GM12801 (cell line): Measurements from ENCODE around the gene CTAGE1.

Experiments
- CTCF ChIP-seq: IDR thresholded peaks from one replicate; pipeline ENCODE4 v1.5.1; 2011; ENCODE audit warnings: control low read depth; ENCODE audit not compliant: insufficient read length; ENCODE audit errors: extremely low read depth

The CTAGE1 gene

GRCh38 chr18:22399949-22400348 is 17.8 kb downstream of the CTAGE1 start:
- TF ChIP-seq CTCF, result no peak

DNA sequence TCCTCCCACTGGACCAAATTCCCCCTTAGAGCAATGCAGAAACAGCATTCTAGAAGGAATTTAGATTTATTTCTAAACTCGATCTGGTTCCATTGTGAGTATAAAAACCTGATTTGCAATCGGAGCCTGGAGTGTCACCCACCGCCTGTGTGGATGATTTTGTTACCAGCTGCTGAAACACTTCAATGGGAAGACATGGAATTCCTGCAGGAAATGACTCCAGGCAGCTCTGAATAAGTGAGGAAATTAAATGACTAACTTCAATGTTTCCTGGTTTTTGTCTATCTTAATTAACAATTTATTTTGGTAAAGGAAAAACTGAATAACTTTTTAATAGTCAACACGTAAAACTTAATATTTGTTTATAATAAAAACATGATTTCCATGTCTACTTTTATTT is 19.3 kb downstream of the CTAGE1 start:
- no peak for TF ChIP-seq CTCF

DNA sequence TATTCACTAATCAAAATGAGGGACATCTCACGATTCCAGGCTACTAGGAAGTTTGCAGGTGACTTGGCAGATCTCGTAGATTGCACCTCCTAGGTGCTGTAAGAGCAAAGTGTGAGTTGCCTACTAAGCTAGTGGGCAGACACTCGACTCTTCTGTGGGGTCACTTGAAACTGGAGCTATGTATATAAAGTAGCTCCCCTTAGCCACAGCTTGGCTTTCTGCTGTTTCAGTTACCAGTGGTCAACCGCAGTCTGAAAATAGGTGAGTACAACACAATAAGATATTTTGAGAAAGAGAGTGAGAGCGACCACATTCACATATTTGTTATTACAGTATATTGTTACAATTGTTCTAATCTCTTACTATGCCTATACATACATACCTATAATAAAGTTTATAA is 23.3 kb downstream of the CTAGE1 start:
- TF ChIP-seq CTCF, result no peak

DNA sequence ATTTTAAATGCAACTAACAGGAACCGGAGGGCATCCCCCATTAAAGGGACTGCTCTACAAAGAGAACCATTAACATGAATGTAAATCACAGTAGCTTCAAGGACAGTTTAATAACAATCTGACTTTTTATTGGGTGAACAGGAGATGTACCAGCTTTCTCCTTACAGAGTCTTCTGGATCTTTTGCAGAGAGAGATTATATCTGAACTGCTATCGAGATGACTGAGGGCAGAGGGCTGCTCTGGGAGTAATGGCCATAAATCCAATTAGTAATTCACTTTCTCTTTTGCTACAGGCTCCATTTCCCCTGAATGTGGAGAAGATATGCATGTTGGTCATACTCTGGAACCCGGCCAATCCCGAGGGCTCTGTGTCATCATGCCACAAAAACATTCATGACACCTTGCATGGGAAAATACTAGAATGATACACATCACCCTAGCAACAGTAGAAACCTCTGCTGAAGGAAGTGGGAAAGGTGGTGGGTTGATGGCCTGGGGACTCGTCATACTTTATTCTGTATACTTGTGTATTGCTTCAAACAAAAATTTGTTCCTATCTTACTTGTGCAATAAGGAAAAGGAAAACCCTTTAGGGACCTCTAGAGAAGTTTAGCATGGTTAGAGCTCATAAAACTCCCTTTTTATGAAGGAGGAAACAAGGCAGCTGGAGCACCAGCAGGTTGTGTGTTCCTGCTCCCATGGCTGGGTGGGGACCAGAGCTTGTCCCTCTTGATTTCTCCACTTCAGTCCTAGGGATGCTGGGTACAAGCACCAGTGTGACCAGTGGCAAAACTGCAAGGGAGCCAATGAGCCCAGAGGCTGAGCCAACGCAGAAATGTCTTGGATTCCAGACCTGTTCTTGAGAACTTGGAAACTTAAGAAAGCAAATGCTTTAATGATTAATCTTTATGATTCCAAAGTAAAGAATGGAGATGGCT is 26.0 kb downstream of the CTAGE1 start:
- no peak for TF ChIP-seq CTCF

GRCh38 chr18:22387787-22388186 is 29.9 kb downstream of the CTAGE1 start:
- TF ChIP-seq CTCF, result no peak

- no peak for TF ChIP-seq CTCF
Observed at GRCh38 chr18:22387364-22387763, 30.4 kb downstream of the CTAGE1 start.

DNA sequence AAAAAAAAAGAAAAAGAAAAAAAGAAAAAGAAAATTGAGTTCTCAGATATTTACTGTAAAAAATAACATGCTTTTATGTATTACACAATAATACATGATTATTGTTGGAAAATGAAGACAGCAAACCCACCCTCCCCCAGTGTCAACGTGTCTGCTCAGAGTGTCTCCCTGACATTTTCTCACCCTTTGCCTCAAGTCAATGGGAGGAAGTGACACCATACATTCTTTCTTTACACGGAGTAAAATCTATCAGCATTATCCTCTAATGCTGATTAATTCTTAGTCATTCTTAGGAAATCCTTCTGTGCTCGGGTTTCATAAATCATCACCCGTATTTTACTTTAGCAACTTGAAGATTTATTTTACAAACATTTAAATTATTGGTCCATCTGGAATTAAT is 32.0 kb downstream of the CTAGE1 start:
- TF ChIP-seq CTCF, result no peak
